ENCODE data around the gene DCHS1.

Gene DCHS1

DNA sequence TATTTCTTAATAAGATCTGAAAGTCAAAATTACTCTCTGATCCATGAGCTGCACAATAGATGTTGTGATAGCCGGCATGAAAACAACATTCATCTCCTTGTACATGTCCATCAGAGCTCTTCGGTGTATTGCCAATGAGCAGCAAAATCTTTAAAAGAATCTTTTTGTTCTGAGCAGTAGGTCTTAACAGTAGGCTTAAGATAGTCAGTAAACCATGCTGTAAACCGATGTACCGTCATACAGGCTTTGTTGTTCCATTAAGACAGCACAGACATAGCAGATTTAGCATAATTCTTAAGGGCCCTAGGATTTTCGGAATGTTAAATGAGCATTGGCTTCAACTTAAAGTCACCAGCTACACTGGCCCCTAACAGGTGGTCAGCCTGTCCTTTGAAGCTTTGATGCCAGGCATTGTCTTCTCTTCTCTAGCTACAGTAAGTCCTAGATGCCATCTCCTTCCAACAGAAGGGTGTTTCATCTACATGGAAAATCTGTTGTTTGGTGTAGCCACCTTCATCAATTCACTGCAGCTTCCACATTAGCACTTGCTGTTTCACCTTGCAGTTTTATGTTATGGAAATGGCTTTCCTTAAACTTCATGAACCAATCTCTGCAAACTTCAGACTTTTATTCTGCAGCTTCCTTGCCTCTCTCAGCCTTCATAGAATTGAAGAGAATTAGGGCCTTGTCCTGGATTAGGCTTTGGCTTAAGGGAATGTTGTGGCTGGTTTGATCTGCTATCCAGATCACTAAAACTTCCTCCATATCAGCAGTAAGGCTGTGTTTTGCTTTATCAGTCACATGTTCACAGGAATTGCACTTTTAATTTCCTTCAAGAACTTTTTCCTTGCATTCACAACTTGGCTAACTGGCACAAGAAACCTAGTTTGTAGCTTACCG, 80.5 kb downstream of the DCHS1 start:
- no peak overlapping the region for H3K9ac ChIP-seq (ENCODE audit: low read length)
- H3K4me3 ChIP-seq (ENCODE audit: low read length), result no peak overlapping the region
- no peak for DNase-seq (ENCODE audit: low read depth)
- peaks cover 3% of the 10 kb centered on the region for H3K36me3 ChIP-seq (ENCODE audit: control insufficient read depth, insufficient read depth, low read length, severe bottlenecking)
- H3K27me3 ChIP-seq (replicated peaks; ENCODE audit: control insufficient read depth, insufficient read depth, low read length), result no peaks in the 10 kb centered on the region
- H3K4me1 ChIP-seq (ENCODE audit: control insufficient read depth, insufficient read depth, low read length), result peaks cover 39% of the 10 kb centered on the region
- H3K9me3 ChIP-seq (ENCODE audit: control insufficient read depth, low read length), result no peaks in the 10 kb centered on the region

DNA sequence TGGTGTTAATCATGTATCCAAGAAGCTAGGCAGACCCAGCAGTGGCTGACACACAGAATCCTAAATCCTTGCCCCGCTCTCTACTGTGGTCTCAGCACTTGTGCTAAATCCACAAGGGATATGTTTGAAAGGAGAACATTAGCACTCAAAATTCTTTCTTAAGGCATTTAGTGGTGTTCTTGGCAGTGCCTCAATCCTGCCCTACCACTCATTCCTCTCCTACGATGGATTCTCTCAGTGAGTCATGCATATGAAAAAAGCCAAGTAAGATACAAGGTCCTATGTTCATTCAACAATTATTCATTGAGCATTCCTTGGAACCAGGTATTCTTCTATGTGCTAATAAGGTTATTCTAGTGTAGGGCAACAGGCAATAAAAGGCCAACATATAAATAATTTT, 83.4 kb downstream of the DCHS1 start:
- no peaks in the 10 kb centered on the region for H3K27me3 ChIP-seq (replicated peaks; ENCODE audit: control insufficient read depth, insufficient read depth, low read length)
- no peaks in the 10 kb centered on the region for H3K36me3 ChIP-seq (ENCODE audit: control insufficient read depth, insufficient read depth, low read length, severe bottlenecking)
- H3K9ac ChIP-seq (ENCODE audit: low read length), result no peak overlapping the region
- peaks cover 41% of the 10 kb centered on the region for H3K4me1 ChIP-seq (ENCODE audit: control insufficient read depth, insufficient read depth, low read length)
- H3K4me3 ChIP-seq (ENCODE audit: low read length), result no peak overlapping the region
- DNase-seq (ENCODE audit: low read depth), result peak; percentile 75
- no peaks in the 10 kb centered on the region for H3K9me3 ChIP-seq (ENCODE audit: control insufficient read depth, low read length)

DNA sequence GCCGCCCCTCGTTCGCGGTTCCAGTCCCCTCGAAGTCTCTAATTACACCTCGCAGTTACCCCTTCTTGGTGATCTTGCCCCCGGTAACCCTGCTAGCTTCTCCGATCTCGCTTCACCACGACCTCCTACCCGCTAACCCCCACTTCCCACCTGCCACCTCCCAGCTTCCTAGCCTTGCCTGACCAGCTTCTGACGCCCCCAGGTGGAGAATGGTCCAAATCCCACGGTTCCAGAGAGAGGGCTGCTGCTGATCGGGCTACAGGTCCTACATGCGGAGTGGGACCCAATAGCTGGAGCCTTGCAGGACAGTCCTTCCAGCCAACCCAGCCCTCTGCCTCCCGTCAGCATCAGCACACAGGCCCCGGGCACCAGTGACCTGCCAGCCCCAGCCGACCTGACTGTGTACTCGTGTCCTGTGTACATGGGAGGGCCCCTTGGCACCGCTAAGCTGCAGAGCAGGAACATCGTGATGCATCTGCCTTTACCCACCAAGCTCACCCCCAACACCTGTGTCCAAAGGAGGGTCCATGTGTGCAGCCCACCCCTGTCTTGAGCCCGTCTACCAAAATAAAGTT, 84.1 kb downstream of the DCHS1 start:
- Histone ChIP-seq H3K36me3 (ENCODE audit: control insufficient read depth, insufficient read depth, low read length, severe bottlenecking) (no peaks in the 10 kb centered on the region), H3K27me3 (replicated peaks; ENCODE audit: control insufficient read depth, insufficient read depth, low read length) (no peaks in the 10 kb centered on the region), H3K9me3 (ENCODE audit: control insufficient read depth, low read length) (no peaks in the 10 kb centered on the region), H3K9ac (ENCODE audit: low read length) (no peak overlapping the region), H3K4me1 (ENCODE audit: control insufficient read depth, insufficient read depth, low read length) (peaks cover 34% of the 10 kb centered on the region), H3K4me3 (ENCODE audit: low read length) (no peak overlapping the region)
- DNase-seq (ENCODE audit: low read depth), result no peak
